ENCODE results near the gene COQ3.

Gene COQ3

DNA sequence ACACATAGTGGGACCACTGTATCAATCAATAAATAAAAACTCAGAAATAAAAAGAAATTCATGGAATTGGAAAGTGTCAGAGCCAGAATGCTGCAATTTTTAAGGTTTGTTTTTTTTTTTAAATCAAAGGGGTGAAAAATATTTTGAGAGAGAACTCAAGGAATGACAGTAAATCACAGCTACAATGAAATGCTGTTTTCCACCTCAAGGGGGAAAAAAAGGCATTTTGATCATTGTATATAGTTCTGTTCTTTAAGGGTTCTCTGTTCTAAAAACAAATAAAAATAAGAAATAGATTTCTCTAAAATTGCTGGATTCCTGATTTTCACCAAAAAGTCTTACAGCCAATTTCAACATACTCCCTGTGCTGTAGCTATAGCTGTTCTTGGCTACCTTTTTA is 69.0 kb downstream of the COQ3 start:
- Histone ChIP-seq H4K20me1 (ENCODE audit: low read depth, low read length) (no peaks in the 10 kb centered on the region), H3K9ac (ENCODE audit: low read length) (no peak overlapping the region), H2AFZ (ENCODE audit: low read depth, low read length, severe bottlenecking) (no peak overlapping the region), H3K27ac (ENCODE audit: low read depth, low read length) (no peak overlapping the region), H3K4me2 (ENCODE audit: low read depth, low read length, poor library complexity, severe bottlenecking) (no peak overlapping the region), H3K4me3 (ENCODE audit: insufficient read depth, low read length, poor library complexity, severe bottlenecking) (no peak overlapping the region), H3F3A (ENCODE audit: insufficient read depth) (no peaks in the 10 kb centered on the region), H3K9me2 (replicated peaks; ENCODE audit: insufficient read depth, low read length) (no peaks in the 10 kb centered on the region), H3K36me3 (ENCODE audit: low read length) (no peaks in the 10 kb centered on the region), H3K27me3 (ENCODE audit: low read length) (no peaks in the 10 kb centered on the region), H3K79me2 (ENCODE audit: insufficient read depth, low read length) (no peaks in the 10 kb centered on the region), H3K9me3 (ENCODE audit: insufficient read depth, low read length) (no peaks in the 10 kb centered on the region)
- no peak for TF ChIP-seq EZH2phosphoT487 (conservative IDR thresholded peaks at IDR 0.05; ENCODE audit: low read length)
- TF ChIP-seq, protein P1, sequence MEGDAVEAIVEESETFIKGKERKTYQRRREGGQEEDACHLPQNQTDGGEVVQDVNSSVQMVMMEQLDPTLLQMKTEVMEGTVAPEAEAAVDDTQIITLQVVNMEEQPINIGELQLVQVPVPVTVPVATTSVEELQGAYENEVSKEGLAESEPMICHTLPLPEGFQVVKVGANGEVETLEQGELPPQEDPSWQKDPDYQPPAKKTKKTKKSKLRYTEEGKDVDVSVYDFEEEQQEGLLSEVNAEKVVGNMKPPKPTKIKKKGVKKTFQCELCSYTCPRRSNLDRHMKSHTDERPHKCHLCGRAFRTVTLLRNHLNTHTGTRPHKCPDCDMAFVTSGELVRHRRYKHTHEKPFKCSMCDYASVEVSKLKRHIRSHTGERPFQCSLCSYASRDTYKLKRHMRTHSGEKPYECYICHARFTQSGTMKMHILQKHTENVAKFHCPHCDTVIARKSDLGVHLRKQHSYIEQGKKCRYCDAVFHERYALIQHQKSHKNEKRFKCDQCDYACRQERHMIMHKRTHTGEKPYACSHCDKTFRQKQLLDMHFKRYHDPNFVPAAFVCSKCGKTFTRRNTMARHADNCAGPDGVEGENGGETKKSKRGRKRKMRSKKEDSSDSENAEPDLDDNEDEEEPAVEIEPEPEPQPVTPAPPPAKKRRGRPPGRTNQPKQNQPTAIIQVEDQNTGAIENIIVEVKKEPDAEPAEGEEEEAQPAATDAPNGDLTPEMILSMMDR (IDR thresholded peaks at IDR 0.05; ENCODE audit: insufficient read depth, low read length, poor library complexity, severe bottlenecking): no peak

All from SU-DHL-6 (cell line).